Renal cortex interstitium (tissue), 11 donors: Measurements from ENCODE around the gene MGLL. TPM values are rescaled to one million over a fixed set of nuclear protein-coding genes. Genes with fewer than 3 reads are reported as not detected.
"Not testable (repeated sequence)": the region's sequence is repeated elsewhere in the genome, so short reads cannot be mapped to it uniquely, and the experiment has no call there.

Experiments
- DNase-seq, 11 donors: peaks; one replicate each; pipeline ENCODE4 v3.0.0-alpha.2; 2013; ENCODE audit warnings: low read depth in 9 of 11, low spot score in 4 of 11; ENCODE audit errors: extremely low read depth in 1 of 11
- polyA plus RNA-seq, 3 donors: library from polyadenylated mRNA; unstranded; fragments of 120-200 nt; gene quantifications; one replicate each; pipeline ENCODE4 v1.2.1, GENCODE V29; 2013; ENCODE audit not compliant: insufficient read length in 3 of 3

The MGLL gene
- polyA plus RNA-seq, 3 donors = 23.7 to 30.1 (median 24.5) TPM

DNA sequence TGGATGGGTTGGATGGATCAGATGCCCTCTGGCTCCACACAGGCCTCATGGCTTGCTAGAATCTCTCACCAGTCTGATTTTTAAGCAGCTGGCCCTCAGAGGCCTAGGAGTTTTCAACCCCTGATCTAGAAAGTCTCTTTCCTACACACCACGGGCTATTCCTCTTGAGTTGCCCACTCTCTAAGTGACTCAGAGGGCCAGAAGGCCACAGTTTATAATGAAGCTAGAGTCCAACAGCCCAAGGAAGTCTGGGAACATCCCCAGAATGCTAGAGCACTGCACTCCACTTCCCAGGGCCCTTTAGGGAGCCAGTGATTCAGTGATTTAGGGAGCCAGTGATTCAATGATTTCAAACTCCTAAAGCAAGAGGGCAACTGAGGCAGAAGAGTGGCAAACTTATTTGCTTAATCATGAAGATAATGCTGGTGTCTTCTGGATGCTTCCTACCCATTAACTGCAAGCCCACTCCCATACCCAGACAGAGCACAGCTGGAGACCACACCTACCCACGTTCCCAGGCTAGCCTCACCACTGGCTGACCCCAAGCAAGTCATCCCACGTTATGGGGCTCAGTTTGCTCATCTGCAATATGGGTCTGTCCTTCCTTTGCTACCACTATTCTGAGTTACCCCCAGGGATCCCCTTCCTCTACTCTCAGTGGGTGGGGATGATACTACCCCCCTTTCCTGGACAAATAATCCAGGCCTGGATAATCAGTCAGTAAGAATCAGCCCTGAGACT lies 112.8 kb downstream of the MGLL start:
- DNase-seq = no peak

DNA sequence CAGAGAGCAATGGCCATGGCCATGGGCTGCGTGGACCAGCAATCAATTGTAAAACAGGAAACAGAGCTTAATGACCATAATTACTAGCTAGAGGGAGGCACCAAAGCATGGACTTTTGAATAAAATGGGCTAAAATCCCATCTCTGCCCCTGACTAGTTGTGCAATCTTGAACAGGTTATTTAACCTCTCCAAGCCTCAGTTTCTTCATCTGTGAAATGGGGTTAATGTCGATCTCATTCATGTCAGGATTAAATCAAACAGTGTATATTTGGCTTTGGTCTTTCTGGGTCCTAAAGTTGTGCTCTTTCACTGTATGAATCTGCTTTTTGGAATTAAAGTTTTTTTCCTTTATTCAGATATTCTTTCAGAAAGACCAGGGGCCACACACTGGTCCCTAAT lies 113.5 kb downstream of the MGLL start:
- no peak for DNase-seq

DNA sequence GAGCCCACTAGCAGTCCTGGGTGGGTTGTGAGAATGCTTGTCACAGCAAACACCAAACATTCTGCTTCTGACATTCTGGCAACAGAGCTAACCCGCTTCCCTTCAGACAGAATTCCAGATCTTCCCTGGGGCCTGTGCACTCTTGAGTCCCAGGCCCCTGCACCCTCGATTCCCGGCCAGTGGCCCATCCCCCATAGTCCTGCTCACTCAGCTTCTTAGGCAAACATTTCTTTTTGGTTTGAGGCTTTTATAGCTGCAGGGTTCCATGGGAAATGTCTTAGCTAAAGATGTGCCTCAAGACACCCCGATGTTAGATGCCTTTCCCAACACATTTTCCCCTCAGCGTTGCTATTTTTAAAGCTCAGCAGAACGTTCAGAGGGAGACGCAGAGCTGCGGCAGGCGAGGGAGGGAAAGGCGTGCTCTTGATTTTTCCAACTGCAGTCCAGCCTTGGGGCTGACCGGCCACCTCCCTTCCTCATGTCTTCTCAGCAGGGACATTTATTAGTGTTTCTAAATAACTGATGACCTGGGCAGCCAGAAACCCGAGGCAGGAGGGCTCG lies 114.4 kb downstream of the MGLL start:
- DNase-seq = no peak

- DNase-seq = no peak
Observed at GRCh38 chr3:127706785-127707351, 115.4 kb downstream of the MGLL start.

- no peak for DNase-seq
Observed at GRCh38 chr3:127706312-127706711, 116.0 kb downstream of the MGLL start.

- not testable (repeated sequence) for DNase-seq
Observed at GRCh38 chr3:127704840-127705239, 117.5 kb downstream of the MGLL start.

GRCh38 chr3:127702151-127702578 lies 120.2 kb downstream of the MGLL start:
- no peak for DNase-seq

- DNase-seq = no peak
Observed at GRCh38 chr3:127701280-127701911, 120.9 kb downstream of the MGLL start.

- DNase-seq = no peak
Observed at GRCh38 chr3:127700406-127700805, 121.9 kb downstream of the MGLL start.

GRCh38 chr3:127699416-127700300 lies 122.7 kb downstream of the MGLL start:
- no peak for DNase-seq

GRCh38 chr3:127698691-127699415 lies 123.5 kb downstream of the MGLL start:
- DNase-seq = no peak

DNA sequence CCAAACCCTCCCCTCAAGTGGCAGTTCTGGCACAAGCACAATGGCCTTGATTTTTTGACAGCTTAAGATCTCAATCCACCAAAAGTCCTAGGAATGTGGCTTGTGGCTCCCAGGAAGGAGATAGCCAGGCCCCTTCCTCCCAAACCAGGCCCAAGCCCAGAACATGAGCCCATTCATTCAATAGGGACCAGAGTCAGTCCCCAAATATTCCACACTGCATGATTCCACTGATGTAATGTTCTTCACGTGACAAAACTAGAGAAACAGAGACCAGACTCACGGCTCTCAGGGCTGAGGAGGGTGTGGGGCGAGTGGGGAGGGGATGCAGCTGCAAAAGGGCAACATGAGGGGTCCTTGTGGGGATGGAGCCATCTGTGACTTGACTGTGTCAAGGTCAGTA lies 124.0 kb downstream of the MGLL start:
- no peak for DNase-seq

- DNase-seq = peak in 6 of 11 donors; percentile 61 to 72 (median 64)
Observed at GRCh38 chr3:127697551-127698240, 124.6 kb downstream of the MGLL start.

GRCh38 chr3:127694467-127695215 lies 127.7 kb downstream of the MGLL start:
- DNase-seq = no peak

DNA sequence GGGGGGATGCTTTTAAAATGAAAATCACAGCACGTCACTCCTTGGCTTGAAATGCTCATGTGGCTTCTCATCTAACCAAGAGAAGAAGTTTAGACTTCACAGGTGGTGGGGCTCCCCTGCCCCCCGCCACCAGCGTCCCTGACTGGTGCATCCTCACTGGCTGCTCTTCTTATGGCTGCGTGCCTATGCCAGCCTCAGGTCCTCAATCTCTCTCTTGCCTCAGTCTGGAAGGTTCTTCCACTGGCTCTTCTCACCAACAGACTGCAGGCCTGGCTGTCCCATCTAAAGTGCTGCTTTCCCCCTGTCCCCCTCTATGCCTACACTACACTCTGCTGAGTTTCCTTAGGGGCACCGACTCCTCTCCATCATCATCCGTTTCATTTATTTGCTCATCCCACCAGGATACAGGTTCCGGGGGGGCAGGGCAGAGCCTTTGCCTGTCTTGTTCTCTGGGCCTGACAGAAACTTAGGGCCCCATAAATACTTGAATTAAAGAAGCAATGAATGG lies 128.9 kb downstream of the MGLL start:
- DNase-seq = no peak

- DNase-seq = no peak
Observed at GRCh38 chr3:127692501-127693335, 129.6 kb downstream of the MGLL start.
